Skin of body (tissue), 2 donors: ENCODE measurements around the gene CACNG5. TPM values are rescaled to one million over a fixed set of nuclear protein-coding genes. Genes with fewer than 3 reads are reported as not detected.

Experiments
- small RNA-seq: library from RNA; depleted of rRNA; stranded (forward); fragments of <200 nt; gene quantifications from one replicate; pipeline ENCODE3, GENCODE V24; 2014; ENCODE audit warnings: low replicate concordance
- total RNA-seq: library from RNA; depleted of rRNA; stranded (reverse); fragments of >200 nt; gene quantifications from one replicate; pipeline ENCODE4 v1.2.3, GENCODE V29; 2014

CACNG5 gene
- total RNA-seq, 1 donor from 2014 or later = not detected

Small RNAs within 50 kb of the gene (small RNA-seq; reads per million reads assigned to genes)
- gene MIR634 (not detected), gene RNA5SP446 (not detected)

Other genes with a start within 250 kb of the CACNG5 start
- 2.0 TPM for gene CACNG4, start 129.6 kb downstream of the CACNG5 start, total RNA-seq
- 5.4 TPM for gene CACNG1, start 209.4 kb downstream of the CACNG5 start, total RNA-seq